GM18951 (cell line): Measurements from ENCODE around the gene MS4A10.

ENCODE experiments used
- POLR2A ChIP-seq: IDR thresholded peaks from 4 replicates; pipeline ENCODE4 v1.6.1; 2011; ENCODE audit warnings: mild to moderate bottlenecking; ENCODE audit not compliant: insufficient read length, insufficient read depth; ENCODE audit errors: extremely low read depth
- in situ Hi-C: fragments of 300-500 bp; cut with MboI; formaldehyde crosslinking; loops from one replicate; pipeline ENCODE4 v1.12.0; 2022; ENCODE audit warnings: low sequenced_read_pairs, mixed read lengths, inconsistent platforms; ENCODE audit not compliant: unreplicated experiment

MS4A10 gene

GRCh38 chr11:60848714-60849151, 63.6 kb downstream of the MS4A10 start:
- no peak for TF ChIP-seq POLR2A
- in situ Hi-C loops: no loop called here

GRCh38 chr11:60849641-60850520, 64.7 kb downstream of the MS4A10 start:
- in situ Hi-C loops: no loop called here

More at GRCh38 chr11:60849641-60850520, 64.7 kb downstream of the MS4A10 start:
- no peak for TF ChIP-seq POLR2A
